HG03280 (cell line): ENCODE measurements around the gene GRM4.

ENCODE experiments used
- ATAC-seq: cut with Tn5 transposase; IDR thresholded peaks from one replicate; pipeline ENCODE4 v1.9.1; 2021; ENCODE audit warnings: mild to moderate bottlenecking, moderate library complexity; ENCODE audit not compliant: unreplicated experiment

GRM4 gene

DNA sequence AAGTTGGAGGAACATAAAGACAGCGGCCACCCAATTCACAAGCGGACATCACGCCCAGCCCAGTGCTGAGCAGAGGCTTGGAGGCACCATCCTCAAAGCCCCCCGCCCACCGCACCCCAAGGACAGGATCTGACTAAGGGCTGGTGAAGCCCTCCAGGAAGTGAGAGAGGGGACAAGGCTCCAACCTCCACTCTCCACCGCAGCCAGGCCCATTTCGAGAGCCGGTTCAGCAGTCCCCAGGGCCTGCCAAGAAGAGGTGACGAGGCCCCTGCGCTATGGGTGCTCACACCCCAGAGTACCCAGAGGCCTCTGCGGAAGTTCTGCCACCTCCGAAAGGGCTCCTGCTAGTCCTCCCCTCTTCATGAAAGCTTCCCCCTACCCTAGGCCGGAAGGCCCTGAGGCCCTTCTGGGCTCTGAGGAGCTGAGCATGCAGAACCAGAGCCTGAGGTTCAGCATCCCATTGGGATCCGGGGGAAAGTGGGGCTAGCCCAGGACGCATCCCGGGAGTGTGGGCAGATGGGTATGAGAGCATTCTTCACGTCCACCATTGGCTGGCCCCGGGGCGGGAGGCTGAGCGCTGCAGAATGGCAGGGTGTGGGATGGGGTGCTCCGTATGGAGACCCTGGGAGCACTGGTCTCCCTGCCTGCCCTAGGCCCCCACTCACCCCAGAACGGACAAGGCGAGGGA lies 2.5 kb downstream of the GRM4 start:
- no peak for ATAC-seq

DNA sequence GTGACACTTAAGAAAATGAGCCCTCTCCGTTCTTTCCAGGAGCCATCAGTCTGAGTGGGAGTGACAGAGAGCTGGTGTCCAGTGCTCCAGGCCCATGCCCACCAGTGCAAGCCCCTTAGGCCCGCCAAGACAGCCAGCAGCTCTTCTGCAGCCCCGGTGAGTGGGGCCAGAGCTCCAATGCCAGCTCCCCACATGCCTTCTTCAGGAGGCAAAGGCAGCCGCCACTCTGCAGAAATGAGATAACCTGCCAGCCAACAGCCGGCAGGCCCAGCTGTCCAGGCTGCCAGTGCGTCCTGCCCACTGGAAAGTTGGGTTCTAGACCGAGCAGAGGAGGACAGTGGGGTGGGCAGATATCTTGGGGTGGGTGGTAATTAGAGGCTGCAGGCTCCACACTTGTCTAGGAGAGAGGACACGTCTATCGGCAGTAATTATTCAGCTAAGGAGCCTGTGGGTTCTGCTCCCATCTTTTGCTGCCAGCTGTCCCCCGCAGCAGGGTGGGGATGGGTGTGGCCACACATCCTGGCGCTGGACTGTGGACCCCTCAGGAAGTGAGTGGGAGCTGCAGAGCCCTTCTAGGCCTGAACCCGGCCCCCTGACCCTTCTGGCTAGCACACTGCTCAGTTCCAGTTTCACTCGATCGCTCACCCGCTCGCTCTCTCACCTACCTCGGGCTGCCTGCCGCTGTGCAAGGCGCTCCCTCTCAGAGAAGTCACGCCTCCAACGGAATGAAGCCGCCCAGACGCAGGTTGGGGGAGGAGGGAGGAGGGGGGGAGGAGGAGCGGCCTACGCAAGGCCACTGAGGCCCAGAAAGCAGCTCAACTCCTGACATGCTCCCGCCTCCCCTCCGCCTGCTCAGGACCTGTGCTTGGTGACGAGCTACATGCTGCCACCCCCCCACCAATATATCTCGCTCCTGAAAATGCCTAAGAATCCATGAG lies 3.6 kb downstream of the GRM4 start:
- ATAC-seq = no peak

DNA sequence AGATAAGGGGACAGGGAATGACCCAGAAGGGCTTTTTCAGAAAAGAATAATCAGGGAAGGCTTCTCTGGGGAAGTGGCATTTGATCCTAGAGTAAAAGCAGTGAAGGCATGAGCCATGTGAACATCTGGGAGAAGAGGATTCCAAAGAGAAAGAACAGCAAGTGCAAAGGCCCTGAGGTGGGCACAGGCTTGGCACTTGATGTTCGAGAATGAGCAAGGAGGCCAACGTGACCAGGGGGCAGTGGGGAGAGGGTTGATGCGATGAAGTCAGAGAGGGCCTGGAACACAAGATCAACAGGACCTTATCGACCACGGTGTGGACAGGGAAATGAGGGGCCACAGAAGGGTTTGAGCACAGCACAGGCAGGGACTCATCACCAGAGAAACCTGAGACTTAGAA lies 5.8 kb downstream of the GRM4 start:
- no peak for ATAC-seq

DNA sequence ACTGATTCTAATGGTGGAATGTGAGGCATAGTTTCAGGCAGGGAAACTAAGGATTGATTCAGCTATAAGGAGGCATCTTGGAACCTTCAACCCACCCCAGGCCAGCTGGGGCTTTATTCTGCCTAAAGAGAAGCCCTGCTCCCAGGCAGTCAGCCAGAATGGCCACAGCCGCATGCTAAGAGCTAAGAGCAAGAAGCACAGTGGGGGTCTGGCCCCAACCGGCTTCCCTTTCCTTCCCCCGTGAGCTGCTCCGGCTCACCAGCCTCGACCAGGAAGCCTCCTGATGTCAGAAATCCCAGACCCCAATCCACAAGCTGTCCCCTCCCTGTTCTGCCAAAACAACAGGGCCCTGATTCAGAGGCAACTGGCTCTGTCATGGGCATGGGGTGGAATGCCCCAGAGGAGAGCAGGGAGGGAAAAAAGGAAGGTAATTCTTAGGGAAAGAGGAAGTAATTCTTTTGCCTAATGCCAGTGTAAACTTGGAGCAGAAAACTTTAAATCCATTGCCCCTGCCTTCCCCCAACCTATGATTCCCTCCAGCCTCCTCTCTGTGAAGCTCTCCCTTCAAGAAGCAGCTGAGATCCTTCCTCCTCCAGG lies 6.9 kb downstream of the GRM4 start:
- no peak for ATAC-seq

DNA sequence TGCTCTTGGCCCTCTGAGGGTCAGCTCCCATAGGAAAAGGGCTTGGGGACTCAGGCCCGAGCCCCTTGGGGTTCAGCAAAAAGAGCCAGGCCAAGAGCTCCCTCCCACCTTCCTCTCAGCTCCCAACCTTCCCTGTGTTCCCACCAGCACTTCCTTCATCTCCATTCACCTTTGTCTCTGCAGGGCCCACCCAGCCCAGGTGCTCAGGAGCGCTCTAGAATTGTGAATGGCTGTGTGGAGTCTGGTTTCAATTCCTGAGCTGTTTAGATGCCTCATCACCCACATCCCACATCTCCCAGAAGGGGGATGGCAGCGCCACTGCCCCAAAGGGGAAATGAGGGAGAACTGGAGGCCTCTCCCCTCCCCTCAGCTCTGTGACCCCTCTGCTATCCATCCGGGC lies 7.7 kb downstream of the GRM4 start:
- no peak for ATAC-seq

DNA sequence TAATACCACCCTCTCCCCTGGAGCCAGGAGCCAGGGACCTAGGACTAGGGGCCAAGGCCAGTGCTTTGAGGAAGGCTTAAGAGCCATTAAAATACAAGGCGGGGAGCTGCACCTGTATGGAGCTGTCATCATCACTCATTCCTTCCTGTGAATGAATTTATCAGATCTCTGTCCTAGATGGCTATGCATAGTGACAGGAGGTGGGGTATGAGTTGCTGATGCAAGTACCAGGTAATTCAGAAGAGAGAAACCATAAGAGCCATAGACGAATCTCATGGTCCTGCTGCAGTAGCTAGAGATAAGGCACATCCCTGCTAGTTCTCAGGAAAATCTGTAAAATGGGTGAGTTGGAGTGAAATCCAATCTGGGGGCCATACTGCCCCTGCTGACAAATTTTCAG lies 10.3 kb downstream of the GRM4 start:
- ATAC-seq = no peak

DNA sequence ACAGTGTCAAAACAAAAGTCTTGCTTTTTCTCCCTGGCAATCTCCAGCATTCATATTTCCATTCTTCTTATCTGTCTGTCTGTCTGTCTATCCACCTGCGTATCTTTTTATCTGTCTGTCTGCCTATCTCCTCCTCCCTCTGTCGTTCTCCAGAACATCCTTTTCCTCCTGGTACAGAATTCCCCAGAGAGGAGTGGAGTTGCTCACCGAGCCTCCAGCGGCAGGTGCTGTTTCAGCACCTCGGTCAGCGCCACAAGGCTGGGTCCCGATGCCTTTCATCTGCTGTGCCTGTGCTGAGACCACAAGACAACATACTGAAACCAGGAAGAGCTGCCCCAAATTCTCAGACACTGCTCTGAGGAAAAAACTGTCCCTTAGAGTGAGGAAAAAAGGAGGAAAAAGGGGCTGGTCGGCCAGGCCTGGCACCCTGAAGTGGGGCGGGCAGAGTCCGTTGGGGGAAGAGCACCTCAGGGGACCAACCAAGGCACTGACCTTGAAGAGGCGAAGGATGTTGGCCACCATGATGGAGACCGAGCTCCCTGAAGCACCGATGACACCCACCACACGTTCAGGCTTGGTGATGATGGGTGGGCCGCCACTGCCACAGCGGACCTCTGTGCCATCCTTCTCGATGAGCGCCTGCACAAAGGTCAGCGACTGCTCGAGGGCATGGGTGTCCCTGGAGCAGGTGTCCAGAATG lies 13.3 kb downstream of the GRM4 start:
- ATAC-seq = no peak

DNA sequence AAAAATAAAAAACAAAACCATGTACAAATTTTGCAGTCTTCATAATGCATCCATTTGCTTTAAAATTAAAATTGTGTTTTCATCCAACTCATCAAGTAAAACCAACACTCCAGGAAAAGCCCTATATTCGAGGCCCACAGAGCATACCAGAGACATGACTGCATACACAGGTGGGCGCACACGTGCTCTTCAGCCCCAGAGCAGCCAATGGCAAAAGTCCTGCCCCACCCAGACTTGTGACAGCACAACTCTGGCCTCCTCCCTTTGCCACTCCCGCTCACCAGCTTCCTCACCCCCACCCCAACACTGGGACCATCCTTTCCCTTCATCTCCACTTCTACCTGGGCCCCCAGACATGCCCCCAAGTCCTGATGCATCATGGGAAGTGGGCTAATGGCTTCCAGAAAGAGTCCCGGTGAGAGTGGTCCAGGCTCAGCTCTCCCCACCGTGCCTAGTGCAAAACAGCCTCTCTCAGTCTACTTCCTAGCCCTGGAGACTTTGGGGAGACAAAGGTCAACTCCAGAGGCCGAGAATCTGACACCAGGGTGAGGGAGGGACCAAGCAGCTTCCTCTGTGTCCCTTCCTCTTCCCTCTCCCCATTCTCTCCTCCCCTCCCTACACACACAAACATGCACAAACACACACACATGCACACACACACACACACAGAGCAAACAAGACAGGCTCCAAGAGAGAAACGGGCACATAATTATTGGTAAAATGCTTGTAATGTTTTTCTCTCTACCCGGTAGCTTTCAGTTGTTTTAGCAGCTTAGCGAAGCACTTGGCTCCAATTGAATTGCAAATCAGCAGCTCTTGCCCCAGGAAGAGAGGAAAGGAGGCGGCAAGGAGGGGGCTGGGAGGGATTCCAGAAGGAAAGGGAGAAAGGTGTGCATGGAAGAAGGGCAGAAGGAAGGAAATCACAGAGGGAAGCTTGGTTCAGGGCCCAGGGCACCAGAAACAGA lies 14.3 kb downstream of the GRM4 start:
- ATAC-seq = no peak

DNA sequence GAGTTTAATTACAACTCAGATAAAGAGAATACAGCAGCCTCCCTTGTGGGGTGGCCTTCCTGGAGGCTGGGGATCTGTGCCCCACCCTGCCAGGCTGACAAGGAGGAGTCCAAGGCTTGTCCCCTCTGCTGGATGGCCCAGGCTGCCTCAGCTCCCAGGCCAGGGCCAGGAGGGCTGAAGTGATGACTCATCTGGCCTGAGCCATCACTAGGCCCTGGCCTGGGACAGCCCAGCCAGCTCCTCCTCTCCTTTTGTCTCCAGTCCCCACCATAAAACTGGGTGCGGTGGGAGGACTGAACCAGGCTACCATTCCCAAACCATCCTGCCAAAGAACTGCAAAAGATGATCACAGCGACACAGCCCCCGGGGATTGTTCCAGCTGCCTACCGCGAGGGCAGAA lies 15.0 kb downstream of the GRM4 start:
- ATAC-seq = no peak

DNA sequence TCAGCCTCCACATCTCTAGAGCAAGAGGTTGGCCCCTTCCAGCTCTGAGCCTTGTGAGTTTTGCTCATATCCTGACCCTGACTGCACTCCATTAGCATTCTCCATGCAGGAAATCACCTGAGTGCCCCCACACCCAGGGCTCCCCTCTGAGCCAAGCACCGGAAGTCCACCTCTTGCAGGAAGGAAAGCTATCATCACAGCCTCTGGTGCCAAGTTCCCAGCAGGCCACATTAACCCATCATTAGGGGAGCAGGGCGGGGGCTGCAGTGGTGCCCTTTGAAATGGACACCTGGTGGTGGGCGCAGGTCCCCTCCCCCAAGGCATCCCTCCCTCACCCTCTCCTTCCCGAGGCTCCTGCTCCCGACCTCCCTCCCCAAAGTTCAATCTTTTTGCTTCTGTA lies 16.1 kb downstream of the GRM4 start:
- no peak for ATAC-seq

DNA sequence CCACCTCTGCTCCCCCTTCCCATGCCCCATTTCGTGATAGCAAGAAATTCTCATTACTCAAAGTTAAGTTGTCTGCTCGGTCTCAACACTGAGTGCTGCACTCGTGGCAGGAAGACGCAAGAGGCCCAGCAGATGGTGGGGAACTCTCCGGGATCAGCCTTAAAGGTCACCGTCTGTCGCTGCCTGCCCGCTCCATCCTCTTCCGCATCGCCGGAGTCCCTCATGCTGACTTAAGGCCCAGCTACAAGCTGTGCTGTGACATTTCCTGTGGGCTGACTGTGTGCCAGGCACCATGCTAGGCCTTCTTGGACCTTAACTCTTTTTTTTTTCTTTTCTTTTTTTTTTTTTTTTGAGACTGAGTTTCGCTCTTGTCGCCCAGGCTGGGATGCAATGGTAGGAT lies 17.8 kb downstream of the GRM4 start:
- no peak for ATAC-seq

DNA sequence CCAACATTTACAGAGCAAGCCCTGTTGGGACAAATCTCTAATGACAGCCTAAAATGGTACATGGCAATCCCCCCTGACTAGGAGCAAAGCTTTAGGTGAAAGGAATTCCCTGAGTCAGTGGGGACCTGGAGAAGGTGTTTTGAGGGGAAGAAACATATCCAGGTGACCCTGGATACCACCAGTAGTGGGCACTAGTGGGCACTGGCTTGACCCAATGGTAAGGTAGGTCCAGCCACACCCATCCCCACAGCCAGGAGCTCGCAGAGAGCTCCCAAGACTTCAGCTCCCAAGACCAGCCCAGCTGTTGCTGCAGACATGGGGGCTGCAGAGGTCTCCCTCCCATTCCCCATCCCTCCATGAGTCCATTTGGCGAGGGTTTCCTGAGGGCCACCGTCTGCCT lies 19.5 kb downstream of the GRM4 start:
- ATAC-seq = no peak

DNA sequence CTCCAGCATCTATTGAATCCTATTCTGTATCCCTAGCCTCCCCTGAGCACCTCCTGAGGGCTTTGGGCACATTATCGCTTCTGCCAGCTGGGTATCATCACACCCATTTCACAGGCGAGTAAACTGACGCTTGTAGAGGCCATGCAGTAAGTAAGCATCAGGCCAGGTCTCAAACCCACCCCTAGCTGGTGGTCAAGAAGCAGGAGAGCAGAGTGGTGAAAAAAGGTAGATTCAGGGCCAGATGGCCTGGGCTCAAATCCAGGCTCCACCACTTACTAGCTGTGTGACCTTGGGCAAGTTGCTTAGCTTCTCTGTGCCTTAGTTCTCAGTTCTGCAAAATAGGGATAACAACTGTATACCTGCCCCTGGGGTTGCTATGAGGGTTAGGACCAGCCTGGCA lies 19.9 kb downstream of the GRM4 start:
- ATAC-seq = no peak

DNA sequence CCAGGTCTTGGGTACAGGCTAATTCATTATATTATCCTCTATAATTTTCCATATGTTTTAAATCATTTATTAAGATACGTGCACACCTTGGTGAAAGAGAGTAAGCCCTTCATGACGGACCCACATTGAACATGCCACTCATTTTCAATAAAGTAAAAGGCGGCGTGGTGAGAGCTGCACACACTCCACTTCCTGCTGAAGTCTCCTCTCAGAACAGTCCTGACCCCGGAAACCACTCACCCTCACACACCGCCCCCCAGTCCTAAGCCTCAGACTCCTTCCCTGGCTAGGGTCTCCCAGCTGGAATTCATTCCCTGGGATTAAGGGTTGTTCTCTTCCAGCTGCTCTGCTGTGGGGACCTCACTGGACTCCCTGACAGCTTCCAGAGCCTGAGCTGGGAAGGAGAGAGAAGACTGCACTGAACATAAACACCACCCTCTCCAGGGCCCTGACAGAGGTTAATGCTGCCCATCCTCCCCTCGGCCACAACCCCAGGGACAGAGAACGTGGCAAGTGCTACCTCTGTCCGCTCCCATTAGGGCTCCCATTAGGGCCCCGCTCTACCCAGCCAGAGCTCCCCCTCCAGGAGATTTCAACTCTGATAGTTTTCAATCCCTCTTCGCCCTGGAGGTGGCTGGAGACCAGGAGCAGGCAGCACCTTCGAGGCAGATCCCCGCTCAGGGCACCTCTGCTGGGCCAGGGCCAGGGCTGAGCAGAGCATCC lies 24.8 kb downstream of the GRM4 start:
- ATAC-seq = no peak

DNA sequence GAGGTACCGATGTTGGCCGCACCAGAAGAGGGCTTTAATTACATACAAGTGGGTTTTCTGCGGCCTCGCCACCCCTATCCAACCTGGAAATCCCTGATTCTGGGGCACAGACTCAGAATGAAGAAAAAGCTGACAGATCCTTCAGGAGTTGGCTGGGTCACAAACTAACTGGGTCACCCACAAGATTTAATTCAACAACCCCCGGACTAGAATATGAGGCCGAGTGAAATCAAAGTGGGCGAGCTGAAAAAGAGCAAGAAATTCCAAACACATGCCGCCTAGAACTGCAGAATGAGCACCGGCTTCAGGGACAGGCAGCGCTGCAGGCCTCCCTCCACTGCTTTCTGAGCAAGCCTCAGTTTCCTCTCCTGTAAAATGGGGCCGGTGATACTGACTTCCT lies 30.0 kb downstream of the GRM4 start:
- no peak for ATAC-seq

DNA sequence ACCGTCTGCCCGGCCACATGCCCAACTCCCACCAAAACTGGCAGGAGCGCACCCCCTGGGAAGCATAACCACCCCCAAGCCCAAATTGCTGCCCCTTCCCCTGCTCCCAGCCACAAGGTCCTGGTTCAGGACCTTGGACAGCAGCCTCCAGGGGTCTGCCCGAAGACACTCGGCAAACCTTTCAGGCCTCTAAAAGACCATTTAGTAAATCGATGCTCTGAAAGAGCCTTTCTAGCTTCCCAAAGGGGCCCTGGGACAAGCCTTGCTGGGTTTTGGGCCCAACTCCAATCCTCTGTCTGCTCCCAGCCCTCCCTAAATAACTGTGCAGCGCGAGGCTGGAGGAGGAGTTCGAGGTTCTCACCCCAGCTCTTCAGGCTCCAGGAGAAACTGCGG lies 30.5 kb downstream of the GRM4 start:
- ATAC-seq = no peak

DNA sequence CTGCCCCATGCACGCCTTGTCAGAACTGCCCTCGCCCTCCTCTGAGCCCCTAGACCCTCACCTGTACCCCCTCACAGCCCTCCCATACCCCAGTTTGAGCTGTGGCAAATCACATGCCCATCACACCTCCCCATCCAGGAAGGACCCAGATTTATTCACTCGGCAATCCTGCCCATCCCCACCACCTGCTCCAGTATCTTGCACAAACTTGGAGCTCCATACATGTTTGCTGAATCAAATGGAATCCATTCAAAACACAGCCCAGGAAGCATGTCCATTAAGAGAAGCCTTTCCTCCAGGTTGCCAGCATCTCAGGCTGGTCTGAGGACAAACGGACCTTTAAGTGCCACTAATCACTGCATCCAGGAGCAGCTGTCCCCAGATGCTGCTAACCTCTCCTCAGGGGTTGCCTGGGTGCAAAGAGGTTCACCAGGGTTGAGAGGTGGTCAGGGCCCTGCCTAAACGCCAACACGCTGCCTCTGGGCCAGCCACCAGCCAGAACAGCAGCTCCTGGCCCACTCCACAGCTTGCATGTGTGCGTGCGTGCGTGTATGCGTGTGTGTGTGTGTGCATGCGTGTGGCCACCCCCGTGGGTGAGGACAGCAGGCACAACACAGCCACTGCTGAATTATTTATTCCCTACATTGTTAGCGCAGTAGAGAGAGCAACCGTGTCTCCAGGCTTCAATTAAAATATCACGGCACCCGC lies 31.0 kb downstream of the GRM4 start:
- ATAC-seq = no peak

DNA sequence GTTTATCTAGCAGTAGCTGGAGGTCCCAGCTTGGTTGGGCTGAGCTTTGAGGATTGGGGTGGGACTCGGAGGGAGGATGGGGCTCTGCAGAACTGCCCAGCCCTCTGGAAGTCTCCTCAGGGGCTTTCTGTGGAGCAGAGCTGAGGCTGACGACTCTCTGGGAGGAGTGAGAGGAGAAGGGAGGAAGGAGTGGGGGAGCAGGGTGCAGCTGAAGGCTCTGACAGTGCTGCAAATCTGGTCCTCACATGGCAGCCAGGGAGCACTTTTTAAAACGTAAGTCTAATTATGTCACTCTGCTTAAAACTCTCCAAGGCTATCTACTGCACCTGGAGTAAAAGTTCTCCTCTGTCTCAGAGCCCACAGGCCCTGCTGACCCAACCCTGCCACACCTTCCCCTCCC lies 32.4 kb downstream of the GRM4 start:
- ATAC-seq = no peak

DNA sequence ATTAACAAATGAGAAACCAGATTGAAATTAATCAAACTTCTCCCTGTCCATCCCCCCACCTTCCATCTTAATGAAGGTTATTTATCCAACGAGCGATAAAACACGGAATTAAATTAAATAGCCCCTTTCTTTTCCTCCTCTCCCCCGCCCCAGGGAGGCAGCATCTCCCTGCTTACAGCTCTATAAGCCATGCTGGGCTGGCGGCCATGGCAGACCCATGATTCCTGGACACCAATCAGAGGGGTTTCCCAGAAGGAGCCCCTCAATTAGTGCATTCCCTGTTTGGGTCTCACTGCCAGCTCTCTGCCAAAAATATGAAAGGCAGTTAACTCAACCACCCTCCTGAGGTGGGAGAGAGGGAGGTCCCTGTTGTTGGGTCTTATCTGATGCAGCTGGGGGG lies 33.8 kb downstream of the GRM4 start:
- no peak for ATAC-seq
